HepG2 (cell line): ENCODE measurements around the gene SLC12A5. TPM values are rescaled to one million over a fixed set of nuclear protein-coding genes. Genes with fewer than 3 reads are reported as not detected.
A peak's percentile ranks its signal among the peaks of the same experiment; 100 is the strongest.

ENCODE experiments used
- FOXP4 ChIP-seq: sonication (generic); formaldehyde crosslinking; IDR thresholded peaks from 2 replicates; pipeline ENCODE4 v1.4.0; 2020; ENCODE audit warnings: missing genetic modification reagents
- MLX ChIP-seq: IDR thresholded peaks from 2 replicates; pipeline ENCODE4 v1.6.1; 2016
- PBX2 ChIP-seq: IDR thresholded peaks from 2 replicates; pipeline ENCODE4 v1.6.1; 2016; ENCODE audit warnings: control low read depth
- POLR2A ChIP-seq, 2 experiments: IDR thresholded peaks; 2 replicates each; pipeline ENCODE4 v1.6.1; 2011; ENCODE audit warnings: low read depth in 2 of 2, low read length in 2 of 2, mild to moderate bottlenecking in 1 of 2, moderate library complexity in 1 of 2; ENCODE audit not compliant: insufficient read depth in 1 of 2
- RELA ChIP-seq: sonication (generic); formaldehyde crosslinking; IDR thresholded peaks from 2 replicates; pipeline ENCODE4 v1.4.0; 2020; ENCODE audit warnings: missing genetic modification reagents
- THAP9 ChIP-seq: sonication (generic); formaldehyde crosslinking; IDR thresholded peaks from 2 replicates; pipeline ENCODE4; 2020; ENCODE audit warnings: missing genetic modification reagents, mild to moderate bottlenecking, borderline replicate concordance
- ZNF275 ChIP-seq: sonication (generic); formaldehyde crosslinking; IDR thresholded peaks from 2 replicates; pipeline ENCODE4 v1.8.0; 2022; ENCODE audit warnings: missing genetic modification reagents, mild to moderate bottlenecking, inconsistent platforms, borderline replicate concordance
- ZNF407 ChIP-seq: sonication (generic); formaldehyde crosslinking; IDR thresholded peaks from one replicate; pipeline ENCODE4 v1.5.1; 2020; ENCODE audit warnings: mild to moderate bottlenecking, missing genetic modification reagents; ENCODE audit errors: not compliant biosample characterization
- polyA plus RNA-seq, 8 experiments: library from polyadenylated mRNA; depleted of rRNA in 3 of 8; stranded (reverse) in 7 of 8; unstranded in 1 of 8; fragments of >200 nt; fragmentation: Illumina TruSeq in 4 of 8; extraction: Trizol in 4 of 8; gene quantifications; 2 replicates each; pipeline versions ENCODE4 v1.2.1 to v1.2.3, GENCODE V29; 2011 to 2016; ENCODE audit warnings: low read depth in 4 of 8, missing spikeins in 1 of 8, mixed read lengths in 1 of 8; ENCODE audit not compliant: insufficient read depth in 1 of 8
- total RNA-seq, 5 experiments: library from RNA; depleted of rRNA; stranded (reverse); fragments of >200 nt; fragmentation: Illumina TruSeq; extraction: Trizol; gene quantifications; 2 replicates each; pipeline ENCODE4 v1.2.3, GENCODE V29; 2016; ENCODE audit warnings: low read depth in 1 of 5

The SLC12A5 gene
- total and polyA plus RNA-seq, 2 of the 13 experiments (the other 11 are each of a cell fraction or from before 2014, with no cell fraction given): 4.3 to 5.4 TPM

GRCh38 chr20:46021361-46022359 lies 7.4 kb upstream of the SLC12A5 start (continued):
- TF ChIP-seq THAP9 (CRISPR knock-in tag) (no peak; the same call in 1 of the 2 replicates), MLX (no peak), ZNF275 (CRISPR knock-in tag) (no peak), RELA (CRISPR knock-in tag) (no peak), ZNF407 (CRISPR knock-in tag) (peak; percentile 67), FOXP4 (no peak; the same call in 1 of the 2 replicates), POLR2A (IDR thresholded peaks at IDR 0.05; ENCODE audit: insufficient read depth in 1 of 2, low read depth in 2 of 2, low read length in 2 of 2) (0 out of 4 replicates have a peak, but pooled peaks have one; percentile 21 to 54), PBX2 (CRISPR knock-in tag) (no peak)
